Esophagus squamous epithelium (tissue), 5 donors: ENCODE data around the gene MPG. TPM values are rescaled to one million over a fixed set of nuclear protein-coding genes. Genes with fewer than 3 reads are reported as not detected.

Source experiments
- DNase-seq: peaks from one replicate; lab custom pipeline; 2025; lab: John Stamatoyannopoulos, UW
- H3K27ac ChIP-seq, 4 donors: fragments of 200-600 bp; sonication (generic); one replicate each; pipeline ENCODE4 v1.5.1; 2016 to 2019; ENCODE audit warnings: mild to moderate bottlenecking in 1 of 4
- H3K27me3 ChIP-seq, 4 donors: fragments of 200-600 bp; sonication (generic); 1 replicate in 3 of 4; 2 replicates in 1 of 4; pipeline versions ENCODE4 v1.5.1 to v1.6.0; 2017 to 2021; ENCODE audit warnings: antibody characterized with exemption in 1 of 4
- H3K36me3 ChIP-seq, 3 donors: fragments of 200-600 bp; sonication (generic); one replicate each; pipeline ENCODE4 v1.5.1; 2016 to 2019
- H3K4me1 ChIP-seq, 3 donors: fragments of 200-600 bp; sonication (generic); one replicate each; pipeline ENCODE4 v1.5.1; 2017 to 2019
- H3K4me3 ChIP-seq, 4 donors: fragments of 200-600 bp; sonication (generic); 1 replicate in 3 of 4; 2 replicates in 1 of 4; pipeline ENCODE4 v1.5.1; 2016 to 2019; ENCODE audit warnings: mild to moderate bottlenecking in 2 of 4, moderate library complexity in 1 of 4
- H3K9me3 ChIP-seq, 3 donors: fragments of 200-600 bp; sonication (generic); one replicate each; pipeline ENCODE4 v1.5.1; 2016 to 2019
- CTCF ChIP-seq, 6 experiments: fragments of 450-650 bp in 4 of 6; fragments of 200-600 bp in 2 of 6; sonication (generic) in 2 of 6; IDR thresholded peaks; one replicate each; pipeline ENCODE4 v1.5.1; 2016 to 2019; ENCODE audit warnings: antibody characterized with exemption in 6 of 6, mild to moderate bottlenecking in 4 of 6, moderate library complexity in 4 of 6
- POLR2A ChIP-seq, 4 donors: fragments of 450-650 bp; IDR thresholded peaks; one replicate each; pipeline ENCODE4 v1.6.1; 2017; ENCODE audit warnings: antibody characterized with exemption in 4 of 4, mild to moderate bottlenecking in 4 of 4, moderate library complexity in 3 of 4
- WGBS, 2 donors: methylation state at CpG; one replicate each; pipeline ENCODE4 v1.1.5; 2018; 5-methylcytosine and 5-hydroxymethylcytosine counted together
- intact Hi-C: fragments of 100-400 bp; cut with DNase I; formaldehyde crosslinking; loops from one replicate; pipeline ENCODE4 v1.15.0; 2022
- small RNA-seq, 4 donors: library from RNA; depleted of rRNA; stranded (forward); fragments of <200 nt; gene quantifications; one replicate each; pipeline ENCODE3, GENCODE V24; 2016
- total RNA-seq, 4 donors: library from RNA; depleted of rRNA; stranded (reverse); fragments of >200 nt; gene quantifications; one replicate each; pipeline ENCODE4 v1.1.0, GENCODE V29; 2016
- donor health status: DM: yes; HTN: yes; CAD: no.

Gene MPG
- total RNA-seq, 4 donors from 2014 or later: 47.4 to 72.1 (median 68.3) TPM

- Histone ChIP-seq H3K36me3 (peaks cover 0 to 24% (median 0%) of the 10 kb centered on the region in 3 donors), H3K9me3 (no peaks in the 10 kb centered on the region), H3K27me3 (no peaks in the 10 kb centered on the region), H3K4me1 (no peaks in the 10 kb centered on the region), H3K27ac (no peak overlapping the region), H3K4me3 (no peak overlapping the region)
- TF ChIP-seq CTCF (IDR thresholded peaks at IDR 0.05) (no peak), POLR2A (IDR thresholded peaks at IDR 0.05) (no peak)
- intact Hi-C loops: no loop called here
- DNase-seq: no peak
- WGBS, 2 donors: 93 to 95% methylated on average over 2 of the region's 2 CpGs
Observed at GRCh38 chr16:129075-129474, 51.0 kb downstream of the MPG start.

- Histone ChIP-seq H3K36me3 (peaks cover 0 to 12% (median 0%) of the 10 kb centered on the region in 3 donors), H3K4me1 (no peaks in the 10 kb centered on the region), H3K27ac (no peak overlapping the region), H3K9me3 (no peaks in the 10 kb centered on the region), H3K4me3 (no peak overlapping the region), H3K27me3 (no peaks in the 10 kb centered on the region)
- intact Hi-C loops: no loop called here
- 91 to 93% methylated on average over 14 to 15 of the region's 15 CpGs for WGBS, 2 donors
- no peak for DNase-seq
- TF ChIP-seq CTCF (IDR thresholded peaks at IDR 0.05): no peak
- no peak for TF ChIP-seq POLR2A (IDR thresholded peaks at IDR 0.05)
Observed at GRCh38 chr16:130533-131173, 52.6 kb downstream of the MPG start.

GRCh38 chr16:132120-132519, 54.1 kb downstream of the MPG start:
- Histone ChIP-seq H3K9me3 (no peaks in the 10 kb centered on the region), H3K27me3 (no peaks in the 10 kb centered on the region), H3K27ac (no peak overlapping the region), H3K36me3 (peaks cover 0 to 9% (median 0%) of the 10 kb centered on the region in 3 donors), H3K4me3 (no peak overlapping the region), H3K4me1 (peaks cover 0 to 14% (median under 1%) of the 10 kb centered on the region in 3 donors)
- intact Hi-C loops: no loop called here
- no peak for TF ChIP-seq CTCF (IDR thresholded peaks at IDR 0.05)
- WGBS, 2 donors: 87 to 94% methylated on average over 7 of the region's 7 CpGs
- no peak for DNase-seq

- no peak for DNase-seq
- H3K4me3 ChIP-seq: no peak overlapping the region
- intact Hi-C loops: no loop called here
- TF ChIP-seq CTCF (IDR thresholded peaks at IDR 0.05): no peak
- no peak overlapping the region for H3K27ac ChIP-seq
- H3K36me3 ChIP-seq: peaks cover 0 to 9% (median 0%) of the 10 kb centered on the region in 3 donors
- H3K9me3 ChIP-seq: no peaks in the 10 kb centered on the region
- H3K4me1 ChIP-seq: peaks cover 0 to 22% (median 6%) of the 10 kb centered on the region in 3 donors
- WGBS, 2 donors: 91 to 93% methylated on average over 2 of the region's 2 CpGs
- H3K27me3 ChIP-seq: no peaks in the 10 kb centered on the region
Observed at GRCh38 chr16:133716-134115, 55.7 kb downstream of the MPG start.

Small RNA genes lying within 50 kb of the gene (small RNA-seq; reads per million reads assigned to genes)
- 0 reads per million in 4 donors for gene Z69720.2

Other genes with a start within 250 kb of the MPG start
- gene POLR3K, start 24.6 kb upstream of the MPG start, total RNA-seq: 1 to 10 TPM; 3.1 to 8.6 (median 4.8) TPM
- 10 to 100 TPM; 12.4 to 30.0 (median 17.9) TPM for gene SNRNP25, start 24.4 kb upstream of the MPG start, total RNA-seq
- 10 to 100 TPM; 13.3 to 38.3 (median 24.2) TPM for gene RHBDF1, start 5.6 kb upstream of the MPG start, total RNA-seq
- 10 to 100 TPM; 14.5 to 28.0 (median 18.8) TPM for gene NPRL3, start 60.4 kb downstream of the MPG start, total RNA-seq
- gene HBZ, start 74.4 kb downstream of the MPG start, total RNA-seq: not detected
- gene HBM, start 87.8 kb downstream of the MPG start, total RNA-seq: not detected
- gene HBA2, start 94.7 kb downstream of the MPG start, total RNA-seq: 1 to 10 TPM in 2 of 4 donors, not detected in 2; 4.7 to 5.0 TPM
- gene HBA1, start 98.5 kb downstream of the MPG start, total RNA-seq: 10 to 100 TPM in 1 of 4 donors, 1 to 10 TPM in 1, not detected in 2; 1.0 to 12.9 TPM
- not detected for gene HBQ1, start 102.2 kb downstream of the MPG start, total RNA-seq
- 10 to 100 TPM; 33.5 to 74.2 (median 46.5) TPM for gene LUC7L, start 151.2 kb downstream of the MPG start, total RNA-seq
- gene FAM234A, start 156.6 kb downstream of the MPG start, total RNA-seq: 100 to 1,000 TPM in 1 of 4 donors, 10 to 100 TPM in 3; 16.5 to 147 (median 60.0) TPM
- 1 to 10 TPM in 3 of 4 donors, under 1 TPM in 1; 0.88 to 4.8 (median 2.6) TPM for gene RGS11, start 197.7 kb downstream of the MPG start, total RNA-seq
- gene ARHGDIG, start 202.4 kb downstream of the MPG start, total RNA-seq: not detected
- not detected for gene PDIA2, start 204.9 kb downstream of the MPG start, total RNA-seq